ENCODE data around the gene H6PD.

Gene H6PD

GRCh38 chr1:9240914-9241820 is 6.6 kb downstream of the H6PD start:
- no peak for DNase-seq (ENCODE audit: low read depth in 2 of 2)

- DNase-seq (ENCODE audit: low read depth in 2 of 2) = no peak
Observed at GRCh38 chr1:9241891-9242290, 7.3 kb downstream of the H6PD start.

GRCh38 chr1:9242338-9242969 is 7.9 kb downstream of the H6PD start:
- no peak for DNase-seq (ENCODE audit: low read depth in 2 of 2)

DNA sequence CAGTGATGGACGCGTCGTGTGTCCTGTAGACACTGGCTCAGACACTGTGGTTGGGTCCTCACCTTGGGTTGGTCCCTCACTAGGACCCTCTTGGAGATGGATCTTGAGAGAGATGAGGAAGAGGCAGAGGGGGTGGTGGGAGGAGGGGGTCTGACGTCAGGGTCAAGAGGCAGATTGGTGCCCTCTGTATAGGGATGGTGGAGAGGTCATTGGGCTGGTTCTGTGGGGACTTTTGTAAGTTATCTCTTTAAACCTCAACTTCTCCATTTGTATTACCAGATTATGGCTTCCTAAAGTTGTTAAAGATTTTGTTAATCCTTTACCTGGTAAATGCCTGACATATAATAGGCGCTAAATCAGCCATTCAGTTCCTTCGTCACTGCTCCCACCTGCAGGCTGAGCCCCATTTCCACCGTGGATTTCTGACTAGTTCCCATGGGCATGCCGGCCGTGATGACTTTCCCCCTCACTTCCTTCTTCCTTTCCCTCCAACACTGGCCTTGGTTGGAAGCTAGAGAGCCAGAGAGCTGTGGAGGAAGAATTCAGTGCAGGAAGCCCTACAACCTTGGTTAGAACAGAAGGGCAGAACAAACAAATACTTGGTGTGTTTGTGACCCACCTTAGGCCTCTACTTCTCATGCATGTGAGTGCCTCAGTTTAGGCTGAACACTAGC is 8.6 kb downstream of the H6PD start:
- no peak for DNase-seq (ENCODE audit: low read depth in 2 of 2)

DNA sequence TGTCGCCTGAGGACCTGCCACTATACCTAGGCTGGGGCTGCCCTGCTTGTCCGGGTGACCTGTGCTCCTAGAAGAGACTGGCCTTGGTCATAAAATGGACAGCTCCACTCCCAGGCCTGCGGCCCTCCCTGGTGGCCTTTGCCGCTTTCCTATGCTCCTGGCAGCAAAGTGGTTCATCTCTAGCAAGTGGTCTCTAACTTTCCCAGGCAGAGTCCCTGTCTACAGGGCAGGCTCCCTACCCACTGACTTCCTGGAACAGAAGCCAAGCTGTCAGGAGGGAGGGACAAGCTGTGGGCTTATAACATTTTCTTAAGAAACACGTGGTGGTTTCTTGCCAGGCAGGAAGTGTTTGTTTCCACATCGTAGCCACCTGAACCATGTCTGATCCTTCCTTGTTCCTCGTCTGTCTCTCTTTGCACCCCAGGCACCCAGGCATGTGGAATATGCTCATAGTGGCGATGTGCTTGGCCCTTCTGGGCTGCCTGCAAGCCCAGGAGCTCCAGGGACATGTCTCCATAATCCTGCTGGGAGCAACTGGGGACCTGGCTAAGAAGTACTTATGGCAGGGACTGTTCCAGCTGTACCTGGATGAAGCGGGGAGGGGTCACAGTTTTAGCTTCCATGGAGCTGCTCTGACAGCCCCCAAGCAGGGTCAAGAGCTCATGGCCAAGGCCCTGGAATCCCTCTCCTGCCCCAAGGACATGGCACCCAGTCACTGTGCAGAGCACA is 10.1 kb downstream of the H6PD start:
- no peak for DNase-seq (ENCODE audit: low read depth in 2 of 2)

- DNase-seq (ENCODE audit: low read depth in 2 of 2) = no peak
Observed at GRCh38 chr1:9245230-9245619, 10.7 kb downstream of the H6PD start.

GRCh38 chr1:9245661-9246060 is 11.1 kb downstream of the H6PD start:
- DNase-seq (ENCODE audit: low read depth in 2 of 2) = no peak

- no peak for DNase-seq (ENCODE audit: low read depth in 2 of 2)
Observed at GRCh38 chr1:9246215-9246614, 11.6 kb downstream of the H6PD start.

DNA sequence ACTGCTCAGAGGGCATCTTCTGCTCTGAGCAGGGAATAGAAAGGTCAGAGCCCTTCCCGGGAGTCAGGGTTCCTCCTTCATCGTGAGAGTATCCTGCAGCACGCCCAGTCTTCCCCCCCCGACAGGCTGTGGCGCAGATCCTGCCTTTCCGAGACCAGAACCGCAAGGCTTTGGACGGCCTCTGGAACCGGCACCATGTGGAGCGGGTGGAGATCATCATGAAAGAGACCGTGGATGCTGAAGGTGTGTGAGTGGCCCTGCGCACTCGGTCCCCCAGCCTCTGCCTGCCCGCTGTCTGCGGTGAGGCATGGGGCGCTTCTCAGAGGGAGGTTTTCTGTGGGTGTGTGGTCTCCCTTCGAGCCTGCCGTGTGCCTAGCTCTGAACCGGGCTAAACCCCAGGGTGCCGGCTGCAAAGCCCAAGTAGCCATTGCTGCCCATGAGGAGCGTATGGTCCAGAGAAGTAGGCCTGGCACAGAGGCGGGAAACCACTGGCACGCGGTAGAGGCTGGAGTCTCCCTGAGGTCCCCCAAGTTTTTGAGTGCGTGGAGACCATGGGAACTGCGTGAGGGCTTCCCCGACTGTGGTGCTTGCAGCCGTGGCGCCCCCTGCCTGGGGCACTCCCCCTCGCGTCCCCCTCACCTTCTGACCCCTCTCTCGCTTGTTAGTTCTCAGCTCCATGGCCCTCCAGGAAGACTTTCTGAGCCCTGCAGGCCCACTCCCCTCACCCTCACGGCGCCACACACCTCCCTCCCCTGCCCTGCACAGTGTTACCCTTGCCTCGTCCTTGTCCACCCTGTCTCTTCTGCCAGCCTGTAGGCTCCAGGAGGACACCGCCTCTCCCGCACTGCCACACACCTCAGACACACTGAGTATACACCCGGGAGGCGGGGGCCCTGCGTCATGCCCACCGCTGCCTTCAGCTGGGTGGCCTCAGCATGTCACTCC is 12.5 kb downstream of the H6PD start:
- DNase-seq (ENCODE audit: low read depth in 2 of 2) = no peak

GRCh38 chr1:9247894-9248293 is 13.3 kb downstream of the H6PD start:
- DNase-seq (ENCODE audit: low read depth in 2 of 2) = no peak

DNA sequence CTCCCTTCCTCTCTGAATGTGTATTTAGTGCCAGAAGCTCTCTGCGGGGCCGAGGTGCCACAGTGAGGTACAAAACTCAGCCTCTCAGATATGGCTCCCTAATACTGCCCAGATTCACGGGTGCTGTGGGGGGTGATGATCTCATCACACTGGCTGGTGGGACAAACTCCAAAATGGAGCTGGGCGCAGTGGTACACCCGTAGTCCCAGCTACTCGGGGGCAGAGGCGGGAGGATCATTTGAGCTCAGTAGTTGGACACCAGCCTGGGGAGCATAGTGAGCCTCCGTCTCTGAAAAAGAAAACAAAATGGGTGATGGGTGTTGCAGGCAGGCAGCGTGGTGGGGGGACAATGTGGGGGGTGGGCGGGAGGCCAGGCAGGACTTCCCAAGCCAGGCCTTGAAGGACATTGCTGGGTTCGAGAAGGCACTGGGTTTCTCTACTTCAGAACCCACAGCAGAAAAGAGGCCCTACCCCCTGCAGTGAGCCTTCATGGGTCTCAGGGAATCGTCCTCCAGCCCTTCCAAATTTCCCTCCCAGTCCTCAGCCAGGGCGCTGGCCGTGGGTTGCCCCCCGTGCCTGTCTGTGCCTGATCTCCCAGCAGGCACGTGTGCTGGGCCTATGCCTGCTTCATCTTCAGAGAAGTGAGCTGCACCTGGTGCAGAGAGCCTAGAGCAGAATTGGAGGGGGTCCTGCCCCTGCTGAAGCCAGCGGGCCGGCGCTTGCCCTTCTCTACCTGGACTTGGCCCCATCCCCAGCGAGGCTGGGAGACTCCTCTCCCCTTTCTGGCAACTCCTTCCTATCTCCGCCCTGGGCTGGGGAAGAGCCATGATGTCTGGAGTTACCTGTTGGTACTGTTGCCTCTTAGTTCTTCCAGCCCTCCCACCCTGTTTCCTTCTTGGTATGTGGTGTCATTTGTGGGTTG is 14.0 kb downstream of the H6PD start:
- no peak for DNase-seq (ENCODE audit: low read depth in 2 of 2)

GRCh38 chr1:9249263-9249533 is 14.6 kb downstream of the H6PD start:
- no peak for DNase-seq (ENCODE audit: low read depth in 2 of 2)

DNA sequence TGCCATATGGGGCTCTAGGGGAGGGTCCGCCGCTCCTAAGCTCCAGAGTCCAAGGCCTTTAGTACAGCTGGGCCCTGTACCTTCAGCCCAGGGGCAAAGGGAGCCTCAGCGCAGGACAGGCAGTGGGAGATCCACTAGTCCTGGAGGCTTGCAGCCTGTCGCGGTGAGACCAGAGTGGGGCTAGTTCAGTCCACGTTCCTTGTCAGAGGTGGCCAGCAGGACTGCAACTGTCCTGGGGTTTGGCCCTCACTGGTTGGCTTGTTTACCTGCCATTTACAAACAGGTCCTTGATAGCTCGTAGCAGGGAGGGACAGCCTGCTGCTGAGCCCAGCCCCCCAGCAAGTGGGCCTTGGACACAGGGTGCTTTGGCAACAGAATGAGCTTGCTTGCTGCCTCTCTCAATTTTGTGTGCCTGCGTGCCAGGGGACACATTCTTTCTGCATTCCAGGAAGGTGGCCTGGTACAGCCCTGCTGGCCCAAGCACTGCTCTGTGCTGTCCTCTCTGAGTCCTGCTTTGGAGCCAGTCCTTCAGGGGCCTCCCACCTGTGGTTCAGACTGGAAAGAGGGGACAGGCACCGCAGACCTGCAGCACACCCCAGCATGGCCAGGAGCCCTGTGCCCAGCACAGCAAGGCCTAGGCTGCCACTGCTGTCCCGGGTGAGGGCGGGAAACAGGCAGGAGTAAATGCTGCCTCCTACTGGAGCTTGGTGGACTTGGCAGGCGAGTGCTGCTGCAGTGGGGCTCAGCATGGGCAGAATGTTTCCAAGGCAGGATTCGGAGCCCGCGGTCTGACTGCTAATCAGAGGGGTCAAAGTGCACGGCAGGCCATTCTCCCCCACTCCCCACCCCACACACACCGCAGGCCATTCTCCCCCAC is 15.2 kb downstream of the H6PD start:
- DNase-seq (ENCODE audit: low read depth in 2 of 2) = no peak

GRCh38 chr1:9250411-9251381 is 16.1 kb downstream of the H6PD start:
- no peak for DNase-seq (ENCODE audit: low read depth in 2 of 2)

- DNase-seq (ENCODE audit: low read depth in 2 of 2) = no peak
Observed at GRCh38 chr1:9251501-9251900, 16.9 kb downstream of the H6PD start.

GRCh38 chr1:9253004-9253403 is 18.4 kb downstream of the H6PD start:
- no peak for DNase-seq (ENCODE audit: low read depth in 2 of 2)

- no peak for DNase-seq (ENCODE audit: low read depth in 2 of 2)
Observed at GRCh38 chr1:9253453-9254105, 19.0 kb downstream of the H6PD start.
